ENCODE measurements around the gene NMRK1. TPM values are rescaled to one million over a fixed set of nuclear protein-coding genes. Genes with fewer than 3 reads are reported as not detected.

The NMRK1 gene
- total RNA-seq, 1 experiment from 2014 or later: 0.67 TPM

GRCh38 chr9:75105841-75106240 is 17.9 kb upstream of the NMRK1 start:
- ChIA-PET CTCF (no interaction called here), POLR2A (ENCODE audit: low non-redundant PET) (no interaction called here)
- Histone ChIP-seq H3K27me3 (replicated peaks; ENCODE audit: insufficient read depth, low read depth, low read length, poor library complexity) (no peaks in the 10 kb centered on the region), H3K4me1 (ENCODE audit: insufficient read depth, low read length, poor library complexity, severe bottlenecking) (no peaks in the 10 kb centered on the region), H3K27ac (ENCODE audit: low read depth, low read length, poor library complexity, severe bottlenecking) (no peak overlapping the region), H3K36me3 (ENCODE audit: insufficient read depth, low read length, poor library complexity, severe bottlenecking) (no peaks in the 10 kb centered on the region), H3K4me3 (ENCODE audit: low read depth, low read length, poor library complexity, severe bottlenecking) (no peak overlapping the region), H3K9me3 (ENCODE audit: low read depth, low read length, poor library complexity, severe bottlenecking) (no peaks in the 10 kb centered on the region)
- intact Hi-C loops (cut with micrococcal nuclease; ENCODE audit: unreplicated experiment): no loop called here
- no peak for TF ChIP-seq EZH2 (IDR thresholded peaks at IDR 0.05; ENCODE audit: borderline replicate concordance, low read depth, low read length, poor library complexity, severe bottlenecking)
- TF ChIP-seq, protein P1, sequence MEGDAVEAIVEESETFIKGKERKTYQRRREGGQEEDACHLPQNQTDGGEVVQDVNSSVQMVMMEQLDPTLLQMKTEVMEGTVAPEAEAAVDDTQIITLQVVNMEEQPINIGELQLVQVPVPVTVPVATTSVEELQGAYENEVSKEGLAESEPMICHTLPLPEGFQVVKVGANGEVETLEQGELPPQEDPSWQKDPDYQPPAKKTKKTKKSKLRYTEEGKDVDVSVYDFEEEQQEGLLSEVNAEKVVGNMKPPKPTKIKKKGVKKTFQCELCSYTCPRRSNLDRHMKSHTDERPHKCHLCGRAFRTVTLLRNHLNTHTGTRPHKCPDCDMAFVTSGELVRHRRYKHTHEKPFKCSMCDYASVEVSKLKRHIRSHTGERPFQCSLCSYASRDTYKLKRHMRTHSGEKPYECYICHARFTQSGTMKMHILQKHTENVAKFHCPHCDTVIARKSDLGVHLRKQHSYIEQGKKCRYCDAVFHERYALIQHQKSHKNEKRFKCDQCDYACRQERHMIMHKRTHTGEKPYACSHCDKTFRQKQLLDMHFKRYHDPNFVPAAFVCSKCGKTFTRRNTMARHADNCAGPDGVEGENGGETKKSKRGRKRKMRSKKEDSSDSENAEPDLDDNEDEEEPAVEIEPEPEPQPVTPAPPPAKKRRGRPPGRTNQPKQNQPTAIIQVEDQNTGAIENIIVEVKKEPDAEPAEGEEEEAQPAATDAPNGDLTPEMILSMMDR (conservative IDR thresholded peaks at IDR 0.05; ENCODE audit: low read depth, low read length): no peak
- no TSS peak for BruUV-seq (replicated peaks)
- DNase-seq (ENCODE audit: low spot score): no peak

- intact Hi-C loops (cut with micrococcal nuclease; ENCODE audit: unreplicated experiment): no loop called here
- no TSS peak for BruUV-seq (replicated peaks)
- Histone ChIP-seq H3K4me1 (ENCODE audit: insufficient read depth, low read length, poor library complexity, severe bottlenecking) (no peaks in the 10 kb centered on the region), H3K27me3 (replicated peaks; ENCODE audit: insufficient read depth, low read depth, low read length, poor library complexity) (no peaks in the 10 kb centered on the region), H3K36me3 (ENCODE audit: insufficient read depth, low read length, poor library complexity, severe bottlenecking) (no peaks in the 10 kb centered on the region), H3K4me3 (ENCODE audit: low read depth, low read length, poor library complexity, severe bottlenecking) (no peak overlapping the region), H3K27ac (ENCODE audit: low read depth, low read length, poor library complexity, severe bottlenecking) (no peak overlapping the region), H3K9me3 (ENCODE audit: low read depth, low read length, poor library complexity, severe bottlenecking) (no peaks in the 10 kb centered on the region)
- POLR2A ChIA-PET (ENCODE audit: low non-redundant PET): no interaction called here
- DNase-seq (ENCODE audit: low spot score): no peak
- TF ChIP-seq, protein P1 (conservative IDR thresholded peaks at IDR 0.05; ENCODE audit: low read depth, low read length): no peak
- TF ChIP-seq EZH2 (IDR thresholded peaks at IDR 0.05; ENCODE audit: borderline replicate concordance, low read depth, low read length, poor library complexity, severe bottlenecking): no peak
- CTCF ChIA-PET: no interaction called here
Observed at GRCh38 chr9:75105019-75105540, 17.1 kb upstream of the NMRK1 start.

GRCh38 chr9:75104607-75105006 is 16.7 kb upstream of the NMRK1 start:
- no peak for TF ChIP-seq EZH2 (IDR thresholded peaks at IDR 0.05; ENCODE audit: borderline replicate concordance, low read depth, low read length, poor library complexity, severe bottlenecking)
- TF ChIP-seq, protein P1 (conservative IDR thresholded peaks at IDR 0.05; ENCODE audit: low read depth, low read length): no peak
- ChIA-PET CTCF (no interaction called here), POLR2A (ENCODE audit: low non-redundant PET) (no interaction called here)
- no peak overlapping the region for H3K27ac ChIP-seq (ENCODE audit: low read depth, low read length, poor library complexity, severe bottlenecking)
- H3K36me3 ChIP-seq (ENCODE audit: insufficient read depth, low read length, poor library complexity, severe bottlenecking): no peaks in the 10 kb centered on the region
- no peaks in the 10 kb centered on the region for H3K9me3 ChIP-seq (ENCODE audit: low read depth, low read length, poor library complexity, severe bottlenecking)
- H3K4me3 ChIP-seq (ENCODE audit: low read depth, low read length, poor library complexity, severe bottlenecking): no peak overlapping the region
- BruUV-seq (replicated peaks): no TSS peak
- no peaks in the 10 kb centered on the region for H3K27me3 ChIP-seq (replicated peaks; ENCODE audit: insufficient read depth, low read depth, low read length, poor library complexity)
- DNase-seq (ENCODE audit: low spot score): no peak
- H3K4me1 ChIP-seq (ENCODE audit: insufficient read depth, low read length, poor library complexity, severe bottlenecking): no peaks in the 10 kb centered on the region
- intact Hi-C loops (cut with micrococcal nuclease; ENCODE audit: unreplicated experiment): no loop called here

Measured in A673 (cell line).